ENCODE data around the gene ZBTB48. TPM values are rescaled to one million over a fixed set of nuclear protein-coding genes. Genes with fewer than 3 reads are reported as not detected.

ZBTB48 gene
- total RNA-seq, 4 donors from 2014 or later, result 7.5 to 31.1 (median 20.0) TPM

DNA sequence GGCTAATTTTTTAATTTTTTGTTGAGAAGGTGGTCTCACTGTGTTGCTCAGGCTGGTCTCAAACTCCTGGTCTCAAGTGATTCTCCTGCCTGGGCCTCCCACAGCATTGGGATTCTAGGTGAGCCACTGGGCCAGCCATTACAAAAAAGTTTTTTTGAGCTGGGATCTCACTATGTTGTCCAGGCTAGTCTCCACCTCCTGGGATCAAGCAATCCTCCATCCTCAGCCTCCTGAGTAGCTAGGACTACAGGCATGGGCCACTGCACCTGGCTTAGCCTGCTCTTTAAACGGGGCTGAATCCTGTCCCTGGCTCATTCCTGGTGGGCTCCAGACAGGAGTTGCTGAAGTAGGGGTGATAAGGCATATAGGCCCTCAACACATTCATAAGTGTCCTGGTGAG, 22.2 kb upstream of the ZBTB48 start:
- TF ChIP-seq CTCF (IDR thresholded peaks at IDR 0.05; ENCODE audit: low read depth), result no peak

DNA sequence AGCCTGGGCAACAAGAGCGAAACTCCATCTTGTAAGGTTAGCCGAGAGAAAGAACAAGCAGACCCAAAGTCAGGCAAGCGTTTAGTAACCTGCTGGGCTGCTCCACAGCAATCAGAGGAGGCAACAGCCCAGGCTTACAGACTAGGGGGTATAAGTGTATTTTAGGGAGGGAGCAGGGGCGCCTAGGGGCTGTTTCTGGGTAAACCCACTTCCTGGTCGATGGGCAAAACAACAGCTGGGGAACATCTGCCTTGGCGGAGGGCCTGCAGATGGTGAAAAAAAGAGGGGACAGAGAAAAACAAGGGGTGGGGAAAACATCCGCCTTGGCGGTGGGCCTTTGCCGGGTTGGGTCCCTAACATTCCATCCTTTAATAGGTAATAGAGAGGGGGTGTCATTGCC, 19.5 kb upstream of the ZBTB48 start:
- no peak for TF ChIP-seq CTCF (IDR thresholded peaks at IDR 0.05; ENCODE audit: low read depth)

- no peak for TF ChIP-seq CTCF (IDR thresholded peaks at IDR 0.05; ENCODE audit: low read depth)
Observed at GRCh38 chr1:6569033-6569432, 10.8 kb upstream of the ZBTB48 start.

DNA sequence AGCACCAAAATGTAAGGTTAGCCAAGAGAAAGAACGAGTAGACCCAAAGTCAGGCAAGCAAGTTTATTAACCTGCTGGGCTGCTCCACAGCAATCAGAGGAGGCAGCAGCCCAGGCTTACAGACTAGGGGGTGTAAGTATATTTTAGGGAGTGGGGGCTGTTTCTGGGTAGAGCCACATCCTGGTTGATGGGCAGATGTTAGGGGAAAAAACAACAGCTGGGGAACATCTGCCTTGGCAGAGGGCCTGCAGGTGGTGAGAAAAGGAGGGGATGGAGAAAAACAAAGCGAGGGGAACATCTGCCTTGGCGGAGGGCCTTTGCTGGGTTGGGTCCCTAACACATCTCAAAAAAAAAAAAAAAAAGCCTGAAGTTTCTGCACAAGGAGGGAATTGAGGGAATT, 9.7 kb upstream of the ZBTB48 start:
- no peak for TF ChIP-seq CTCF (IDR thresholded peaks at IDR 0.05; ENCODE audit: low read depth)

DNA sequence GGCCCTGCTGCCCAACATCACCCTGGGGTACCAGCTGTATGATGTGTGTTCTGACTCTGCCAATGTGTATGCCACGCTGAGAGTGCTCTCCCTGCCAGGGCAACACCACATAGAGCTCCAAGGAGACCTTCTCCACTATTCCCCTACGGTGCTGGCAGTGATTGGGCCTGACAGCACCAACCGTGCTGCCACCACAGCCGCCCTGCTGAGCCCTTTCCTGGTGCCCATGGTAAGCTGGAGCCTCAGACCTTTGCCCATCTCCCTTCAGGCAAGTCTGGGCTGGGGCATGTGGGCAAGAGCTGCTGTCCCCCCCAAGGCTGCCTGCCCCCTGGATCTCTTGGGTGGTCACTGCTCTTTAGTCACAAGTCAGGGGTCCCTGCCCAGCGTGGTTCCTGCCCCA, 8.8 kb upstream of the ZBTB48 start:
- no peak for TF ChIP-seq CTCF (IDR thresholded peaks at IDR 0.05; ENCODE audit: low read depth)

GRCh38 chr1:6572653-6573383, 7.0 kb upstream of the ZBTB48 start:
- no peak for TF ChIP-seq CTCF (IDR thresholded peaks at IDR 0.05; ENCODE audit: low read depth)

GRCh38 chr1:6574025-6574620, 5.7 kb upstream of the ZBTB48 start:
- TF ChIP-seq CTCF (IDR thresholded peaks at IDR 0.05; ENCODE audit: low read depth), result no peak

Measured in subcutaneous adipose tissue (tissue), 4 donors.